Measurements from ENCODE around the gene PDE4D.

Gene PDE4D

GRCh38 chr5:59838067-59838466 lies 55.5 kb downstream of the PDE4D start:
- no peak for DNase-seq

- no peak for DNase-seq
Measured at GRCh38 chr5:59837071-59837470, 56.5 kb downstream of the PDE4D start.

- no peak for DNase-seq
Measured at GRCh38 chr5:59835800-59836199, 57.7 kb downstream of the PDE4D start.

- DNase-seq: no peak
Measured at GRCh38 chr5:59833448-59833847, 60.1 kb downstream of the PDE4D start.

GRCh38 chr5:59832577-59833301 lies 60.8 kb downstream of the PDE4D start:
- no peak for DNase-seq

GRCh38 chr5:59831326-59832010 lies 62.1 kb downstream of the PDE4D start:
- DNase-seq: no peak

- no peak for DNase-seq
Measured at GRCh38 chr5:59830536-59831200, 62.9 kb downstream of the PDE4D start.

GRCh38 chr5:59829922-59830321 lies 63.6 kb downstream of the PDE4D start:
- DNase-seq: no peak

- no peak for DNase-seq
Measured at GRCh38 chr5:59829386-59829785, 64.1 kb downstream of the PDE4D start.

GRCh38 chr5:59828623-59829022 lies 64.9 kb downstream of the PDE4D start:
- no peak for DNase-seq

GRCh38 chr5:59826996-59827395 lies 66.5 kb downstream of the PDE4D start:
- DNase-seq: no peak

- DNase-seq: no peak
Measured at GRCh38 chr5:59823420-59823819, 70.1 kb downstream of the PDE4D start.

GRCh38 chr5:59819806-59820205 lies 73.7 kb downstream of the PDE4D start:
- no peak for DNase-seq

GRCh38 chr5:59817536-59817935 lies 76.0 kb downstream of the PDE4D start:
- no peak for DNase-seq

GRCh38 chr5:59816654-59817300 lies 76.7 kb downstream of the PDE4D start:
- no peak for DNase-seq

GRCh38 chr5:59814537-59814872 lies 79.0 kb downstream of the PDE4D start:
- no peak for DNase-seq

- DNase-seq: peak; percentile 35
Measured at GRCh38 chr5:59813761-59814536, 79.6 kb downstream of the PDE4D start.

GRCh38 chr5:59810041-59810440 lies 83.5 kb downstream of the PDE4D start:
- DNase-seq: peak; percentile 60

GRCh38 chr5:59807806-59808205 lies 85.7 kb downstream of the PDE4D start:
- DNase-seq: no peak

GRCh38 chr5:59800347-59800893 lies 93.1 kb downstream of the PDE4D start:
- DNase-seq: no peak

GRCh38 chr5:59799668-59800346 lies 93.7 kb downstream of the PDE4D start:
- peak; percentile 63 for DNase-seq

Data from CD4-positive, alpha-beta T cell treated with Interleukin-4 for 4 hours (primary cell).